HG03095 (cell line): ENCODE measurements around the gene R3HDML.
"Not testable (repeated sequence)": the region's sequence is repeated elsewhere in the genome, so short reads cannot be mapped to it uniquely, and the experiment has no call there.

ENCODE experiments used
- ATAC-seq: cut with Tn5 transposase; IDR thresholded peaks from one replicate; pipeline ENCODE4 v1.9.1; 2021; ENCODE audit warnings: moderate library complexity; ENCODE audit not compliant: unreplicated experiment

The R3HDML gene

GRCh38 chr20:44327748-44328147 is 9.1 kb upstream of the R3HDML start:
- not testable (repeated sequence) for ATAC-seq

- ATAC-seq = no peak
Observed at GRCh38 chr20:44328428-44328827, 8.4 kb upstream of the R3HDML start.

GRCh38 chr20:44331201-44331600 is 5.6 kb upstream of the R3HDML start:
- no peak for ATAC-seq

GRCh38 chr20:44334306-44334705 is 2.5 kb upstream of the R3HDML start:
- no peak for ATAC-seq

- ATAC-seq = no peak
Observed at GRCh38 chr20:44334709-44335108, 2.1 kb upstream of the R3HDML start.

- no peak for ATAC-seq
Observed at GRCh38 chr20:44335675-44336074, 1.2 kb upstream of the R3HDML start.

GRCh38 chr20:44336086-44336485 is 757 bp upstream of the R3HDML start:
- ATAC-seq = no peak

- ATAC-seq = no peak
Observed at GRCh38 chr20:44342248-44342647, 5.4 kb downstream of the R3HDML start.

- no peak for ATAC-seq
Observed at GRCh38 chr20:44343162-44343675, 6.4 kb downstream of the R3HDML start.

GRCh38 chr20:44344723-44345122 is 7.9 kb downstream of the R3HDML start:
- no peak for ATAC-seq

- no peak for ATAC-seq
Observed at GRCh38 chr20:44345147-44345546, 8.3 kb downstream of the R3HDML start.

- not testable (repeated sequence) for ATAC-seq
Observed at GRCh38 chr20:44345941-44346340, 9.1 kb downstream of the R3HDML start.

GRCh38 chr20:44348168-44348659 is 11.4 kb downstream of the R3HDML start:
- no peak for ATAC-seq

- no peak for ATAC-seq
Observed at GRCh38 chr20:44349349-44349748, 12.5 kb downstream of the R3HDML start.

- ATAC-seq = no peak
Observed at GRCh38 chr20:44350567-44350966, 13.7 kb downstream of the R3HDML start.

GRCh38 chr20:44354979-44355497 is 18.2 kb downstream of the R3HDML start:
- ATAC-seq = no peak

GRCh38 chr20:44355498-44356352 is 18.9 kb downstream of the R3HDML start, which contains the start of gene HNF4A:
Gene HNF4A (plus strand): TSS chr20:44355699. CDS start chr20:44355805, 106 bp downstream.
- no peak for ATAC-seq

- ATAC-seq = no peak
Observed at GRCh38 chr20:44356353-44356723, 19.5 kb downstream of the R3HDML start.

GRCh38 chr20:44357020-44357419 is 20.2 kb downstream of the R3HDML start:
- no peak for ATAC-seq

- ATAC-seq = no peak
Observed at GRCh38 chr20:44357555-44358125, 20.8 kb downstream of the R3HDML start.

- no peak for ATAC-seq
Observed at GRCh38 chr20:44358776-44359175, 21.9 kb downstream of the R3HDML start.

GRCh38 chr20:44360221-44360620 is 23.4 kb downstream of the R3HDML start:
- no peak for ATAC-seq
